HFF-Myc (cell line): ENCODE results near the gene CHST11.

ENCODE experiments used
- DNase-seq: peaks from one replicate; pipeline ENCODE4 v3.0.0-alpha.2; 2011; ENCODE audit warnings: low read depth; ENCODE audit errors: extremely low read depth
- H3K4me3 ChIP-seq: replicated peaks from 2 replicates; pipeline ENCODE4 v1.5.1; 2011; ENCODE audit warnings: low read depth, mild to moderate bottlenecking, control low read depth, low read length
- TF ChIP-seq, protein P1 (sequence below): IDR thresholded peaks from 2 replicates; pipeline ENCODE4 v1.5.1; 2012; ENCODE audit warnings: mild to moderate bottlenecking, low read depth, low read length, control low read depth; ENCODE audit errors: missing control alignments

CHST11 gene

DNA sequence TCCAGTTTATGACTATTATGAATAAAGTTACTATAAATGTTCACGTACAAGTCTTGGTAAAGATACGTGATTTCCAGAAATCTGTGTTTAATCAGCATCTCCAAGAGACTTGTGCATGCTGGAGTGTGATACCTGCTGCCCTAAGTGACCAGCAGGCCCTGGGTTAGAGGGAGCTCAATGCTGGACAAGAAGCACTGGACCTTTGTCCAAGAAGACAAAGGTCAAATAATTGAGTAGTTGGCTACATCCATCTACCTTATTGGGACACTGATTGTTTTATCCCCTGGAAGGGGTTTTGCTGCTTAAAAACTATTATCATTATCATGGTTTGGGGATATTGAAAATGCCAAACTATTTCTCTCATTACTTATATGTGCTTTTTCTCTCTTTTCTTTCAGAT lies 37.0 kb upstream of the CHST11 start:
- DNase-seq, result no peak
- H3K4me3 ChIP-seq, result no peak overlapping the region
- TF ChIP-seq, protein P1, sequence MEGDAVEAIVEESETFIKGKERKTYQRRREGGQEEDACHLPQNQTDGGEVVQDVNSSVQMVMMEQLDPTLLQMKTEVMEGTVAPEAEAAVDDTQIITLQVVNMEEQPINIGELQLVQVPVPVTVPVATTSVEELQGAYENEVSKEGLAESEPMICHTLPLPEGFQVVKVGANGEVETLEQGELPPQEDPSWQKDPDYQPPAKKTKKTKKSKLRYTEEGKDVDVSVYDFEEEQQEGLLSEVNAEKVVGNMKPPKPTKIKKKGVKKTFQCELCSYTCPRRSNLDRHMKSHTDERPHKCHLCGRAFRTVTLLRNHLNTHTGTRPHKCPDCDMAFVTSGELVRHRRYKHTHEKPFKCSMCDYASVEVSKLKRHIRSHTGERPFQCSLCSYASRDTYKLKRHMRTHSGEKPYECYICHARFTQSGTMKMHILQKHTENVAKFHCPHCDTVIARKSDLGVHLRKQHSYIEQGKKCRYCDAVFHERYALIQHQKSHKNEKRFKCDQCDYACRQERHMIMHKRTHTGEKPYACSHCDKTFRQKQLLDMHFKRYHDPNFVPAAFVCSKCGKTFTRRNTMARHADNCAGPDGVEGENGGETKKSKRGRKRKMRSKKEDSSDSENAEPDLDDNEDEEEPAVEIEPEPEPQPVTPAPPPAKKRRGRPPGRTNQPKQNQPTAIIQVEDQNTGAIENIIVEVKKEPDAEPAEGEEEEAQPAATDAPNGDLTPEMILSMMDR, result no peak

DNA sequence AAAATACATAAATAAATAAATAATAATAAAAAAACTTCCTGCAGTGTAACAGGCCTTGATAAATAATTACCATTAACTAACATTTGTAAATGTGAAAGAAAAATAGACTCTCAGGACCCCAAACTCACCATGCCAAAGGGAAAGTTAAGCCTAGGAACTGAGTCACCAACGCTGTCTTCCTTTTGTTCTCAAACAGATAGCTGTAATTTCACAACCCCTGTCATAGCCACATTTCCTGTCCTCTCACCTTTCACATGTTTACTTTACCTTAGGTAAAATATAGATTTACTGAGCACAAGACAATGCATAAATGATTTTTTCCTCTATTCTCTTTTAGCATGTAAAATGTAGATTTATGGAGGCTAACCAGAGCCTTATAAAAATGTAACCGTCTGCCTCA lies 35.9 kb upstream of the CHST11 start:
- H3K4me3 ChIP-seq, result no peak overlapping the region
- TF ChIP-seq, protein P1, result no peak
- no peak for DNase-seq

DNA sequence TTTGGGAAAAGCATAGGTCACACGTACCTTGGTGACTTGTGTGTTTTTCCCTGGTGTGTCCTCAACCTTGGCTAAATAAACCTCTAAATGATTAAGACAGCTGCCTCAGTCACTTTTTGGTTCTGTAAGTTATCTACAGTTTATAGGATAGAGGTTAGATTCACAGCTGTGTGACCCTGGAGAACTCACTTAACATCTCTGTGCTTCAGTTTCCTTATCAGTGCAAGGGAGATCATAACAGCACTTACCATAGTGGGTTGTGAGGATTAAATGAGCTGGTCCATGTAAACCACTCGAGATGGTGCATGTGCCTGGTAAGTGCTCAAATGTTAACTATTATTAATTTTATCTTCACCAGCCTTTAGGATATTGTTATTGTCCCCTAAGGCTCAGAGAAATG lies 35.4 kb upstream of the CHST11 start:
- no peak overlapping the region for H3K4me3 ChIP-seq
- DNase-seq, result no peak
- TF ChIP-seq, protein P1, result no peak

DNA sequence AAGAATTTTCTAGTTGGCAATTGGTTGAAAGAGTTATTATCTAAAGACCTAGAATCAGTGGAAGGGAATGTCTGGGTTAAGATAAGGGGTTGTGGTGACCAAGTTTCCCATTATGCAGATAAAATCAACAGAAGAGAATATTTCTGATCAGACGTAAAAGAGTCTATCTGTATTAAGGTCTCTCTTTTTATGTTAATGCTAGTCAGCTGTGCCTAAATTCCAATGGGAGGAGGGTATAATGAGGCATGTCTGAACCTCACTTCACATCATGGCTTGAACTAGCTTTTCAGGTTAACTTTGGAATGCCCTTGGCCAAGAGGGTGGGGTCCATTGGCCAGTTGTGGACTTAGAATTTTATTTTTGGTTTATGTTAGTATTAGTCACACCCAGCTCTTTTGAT lies 34.3 kb upstream of the CHST11 start:
- H3K4me3 ChIP-seq, result no peak overlapping the region
- TF ChIP-seq, protein P1, result no peak
- DNase-seq, result no peak

DNA sequence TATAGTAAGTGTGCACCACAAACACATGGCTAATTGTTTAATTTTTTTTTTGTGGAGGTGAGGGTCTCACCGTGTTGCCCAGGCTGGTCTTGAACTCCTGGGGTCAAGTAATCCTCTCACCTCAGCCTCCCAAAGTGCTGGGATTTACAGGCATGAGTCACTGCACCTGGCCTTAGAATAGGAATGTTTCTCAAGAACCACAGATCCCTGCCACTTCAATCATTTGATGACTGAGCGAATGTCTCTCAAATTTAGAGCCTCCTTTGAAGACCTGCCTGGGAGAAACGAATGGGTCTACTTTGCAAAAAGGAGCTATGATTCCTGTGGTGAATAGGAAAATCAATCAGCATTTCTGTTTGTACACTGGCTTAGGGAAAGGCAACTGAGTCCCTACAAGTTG lies 33.5 kb upstream of the CHST11 start:
- no peak for DNase-seq

DNA sequence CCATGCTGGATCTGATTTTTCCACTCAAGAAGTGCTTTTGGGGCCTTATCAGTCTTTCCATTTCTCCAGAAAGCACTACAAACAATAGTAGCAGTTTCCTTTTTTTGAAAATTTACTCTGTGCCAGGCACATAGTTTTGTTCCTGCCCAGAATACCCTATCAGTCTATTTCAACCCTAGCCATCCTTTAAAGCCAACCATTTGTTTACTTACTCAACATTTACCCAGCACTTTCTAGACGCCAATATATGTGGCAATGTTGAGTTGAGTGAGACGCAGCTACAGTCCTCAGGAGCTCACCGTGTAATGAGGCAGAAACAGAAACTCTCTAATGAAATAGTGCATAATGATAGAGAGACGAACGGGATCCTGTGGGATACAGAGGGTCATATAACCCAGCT lies 32.9 kb upstream of the CHST11 start:
- TF ChIP-seq, protein P1, result no peak
- no peak overlapping the region for H3K4me3 ChIP-seq
- no peak for DNase-seq

More for the DNA sequence above, 33.5 kb upstream of the CHST11 start:
- TF ChIP-seq, protein P1, result no peak
- H3K4me3 ChIP-seq, result no peak overlapping the region

DNA sequence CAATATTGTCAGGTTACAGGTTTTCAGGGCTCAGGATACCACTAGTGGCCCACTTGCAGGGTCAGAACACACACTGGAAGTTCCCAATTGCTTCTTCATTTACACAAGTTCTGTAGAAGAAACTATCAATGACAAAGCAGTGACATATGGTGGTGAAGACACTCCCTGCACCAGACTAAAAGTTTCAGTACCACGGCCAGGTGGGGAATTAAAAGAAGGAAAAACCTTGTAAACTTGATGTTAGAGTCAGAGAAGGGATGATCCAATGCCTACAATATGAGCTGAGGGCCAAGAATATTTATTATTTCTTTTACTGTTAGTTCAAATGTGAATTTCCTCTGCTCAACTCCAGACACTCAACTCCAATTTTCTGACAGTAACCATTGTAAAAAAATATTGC lies 31.8 kb upstream of the CHST11 start:
- no peak for DNase-seq

More for the DNA sequence above, 31.8 kb upstream of the CHST11 start:
- TF ChIP-seq, protein P1, result no peak
- H3K4me3 ChIP-seq, result no peak overlapping the region
